NCI-H82 treated with DMSO at 0.1 percent for 48 hours (cell line): ENCODE data around the gene DIPK1B.
"Not testable (repeated sequence)": the region's sequence is repeated elsewhere in the genome, so short reads cannot be mapped to it uniquely, and the experiment has no call there.

Experiments
- DNase-seq: peaks from one replicate; lab custom pipeline; 2025; ENCODE audit not compliant: unreplicated experiment; lab: John Stamatoyannopoulos, UW

DIPK1B gene

GRCh38 chr9:136762915-136763648, 50.7 kb downstream of the DIPK1B start:
- DNase-seq = peak; percentile 56

- DNase-seq = no peak
Measured at GRCh38 chr9:136763649-136764035, 51.3 kb downstream of the DIPK1B start.

- DNase-seq = no peak
Measured at GRCh38 chr9:136764301-136764891, 52.0 kb downstream of the DIPK1B start, which contains the start of gene LCN15. Gene LCN15 (minus strand): TSS chr9:136764518. CDS start chr9:136764488, 30 bp downstream.

GRCh38 chr9:136765041-136765440, 52.7 kb downstream of the DIPK1B start:
- DNase-seq = no peak

DNA sequence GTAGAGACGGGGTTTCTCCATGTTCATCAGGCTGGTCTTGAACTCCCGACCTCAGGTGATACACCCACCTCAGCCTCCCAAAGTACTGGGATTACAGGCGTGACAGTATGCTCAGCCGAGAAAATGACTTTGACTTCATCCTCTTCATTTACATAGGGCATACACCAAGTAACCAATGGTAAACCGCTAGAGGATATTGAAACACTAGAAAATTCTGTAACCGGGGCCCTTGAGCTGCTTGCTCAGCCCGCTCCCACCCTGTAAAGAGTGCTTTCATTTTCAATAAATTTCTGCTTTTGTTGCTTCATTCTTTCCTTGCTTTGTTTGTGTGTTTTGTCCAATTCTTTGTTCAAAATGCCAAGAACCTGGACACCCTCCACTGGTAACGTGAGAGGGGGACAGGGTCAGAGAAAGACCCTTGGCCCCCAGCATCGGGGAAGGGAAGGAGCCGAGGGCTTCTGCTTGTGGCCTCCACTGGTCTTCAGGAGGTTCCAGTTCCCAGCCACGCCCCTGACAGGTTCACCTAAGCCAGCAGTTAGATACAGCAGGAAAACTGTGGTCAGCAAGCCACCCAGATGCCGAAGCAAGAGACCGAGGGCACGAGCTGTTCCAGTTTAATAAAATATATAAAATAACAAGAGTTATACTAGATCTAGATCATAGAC, 53.5 kb downstream of the DIPK1B start:
- not testable (repeated sequence) for DNase-seq

- not testable (repeated sequence) for DNase-seq
Measured at GRCh38 chr9:136766410-136767120, 54.2 kb downstream of the DIPK1B start.

- DNase-seq = peak; percentile 45
Measured at GRCh38 chr9:136769710-136770191, 57.4 kb downstream of the DIPK1B start.

DNA sequence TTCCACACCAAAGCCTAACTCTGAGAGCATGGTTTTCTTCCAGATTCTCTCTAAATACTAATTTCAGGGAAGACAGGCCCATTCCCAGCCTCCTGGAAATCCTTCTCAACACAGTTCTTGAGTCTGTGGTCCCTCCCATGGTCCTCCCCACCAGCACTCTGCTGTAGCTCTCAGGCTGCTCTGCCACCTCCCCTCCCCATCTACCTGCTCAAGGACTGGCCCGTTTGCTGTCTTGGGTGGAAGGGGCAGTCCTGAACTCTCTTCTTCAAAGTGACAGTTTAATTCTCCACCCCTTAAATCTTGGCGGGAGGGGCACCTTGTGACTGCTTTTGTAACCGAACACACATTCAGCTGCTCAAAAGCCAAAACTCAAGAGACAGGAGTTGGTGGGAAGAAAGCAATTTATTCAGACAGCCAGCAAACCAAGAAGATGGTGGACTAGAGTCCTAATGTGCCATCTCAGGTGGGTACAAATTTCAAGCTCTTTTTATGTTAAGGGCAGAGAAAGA, 59.6 kb downstream of the DIPK1B start:
- no peak for DNase-seq

DNA sequence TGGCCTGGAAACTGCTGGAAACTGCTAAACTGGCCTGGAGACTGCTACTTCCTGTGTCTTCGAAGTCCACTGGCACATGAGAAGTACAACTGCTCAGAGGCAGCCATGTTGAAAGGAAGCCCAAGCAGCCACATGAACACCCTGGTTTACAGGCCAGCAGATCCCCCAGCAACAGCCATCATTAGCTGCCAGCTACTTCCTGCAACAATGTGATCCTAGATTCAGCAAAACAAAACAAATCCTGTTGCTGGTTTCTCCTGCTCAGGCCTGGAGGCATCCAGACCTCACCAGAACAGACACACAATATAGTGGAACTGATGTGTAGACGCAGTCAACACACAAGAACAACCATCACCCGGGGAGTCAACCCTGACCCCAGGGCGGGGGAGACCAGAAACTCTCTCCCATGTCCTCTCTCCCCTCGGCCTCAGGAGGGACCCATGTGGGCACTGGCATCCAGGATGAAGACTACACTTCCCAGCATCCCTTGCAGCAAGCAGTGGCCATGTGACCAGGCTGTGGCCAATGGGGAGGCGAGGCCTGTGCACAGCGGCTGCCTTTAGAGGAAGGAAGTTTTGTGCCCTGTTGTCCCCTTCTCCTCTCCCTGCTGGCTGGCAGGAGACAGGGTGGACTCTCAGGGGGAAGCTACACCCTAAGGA, 61.1 kb downstream of the DIPK1B start:
- DNase-seq = peak; percentile 22
